ENCODE measurements around the gene CIAO3.

DNA sequence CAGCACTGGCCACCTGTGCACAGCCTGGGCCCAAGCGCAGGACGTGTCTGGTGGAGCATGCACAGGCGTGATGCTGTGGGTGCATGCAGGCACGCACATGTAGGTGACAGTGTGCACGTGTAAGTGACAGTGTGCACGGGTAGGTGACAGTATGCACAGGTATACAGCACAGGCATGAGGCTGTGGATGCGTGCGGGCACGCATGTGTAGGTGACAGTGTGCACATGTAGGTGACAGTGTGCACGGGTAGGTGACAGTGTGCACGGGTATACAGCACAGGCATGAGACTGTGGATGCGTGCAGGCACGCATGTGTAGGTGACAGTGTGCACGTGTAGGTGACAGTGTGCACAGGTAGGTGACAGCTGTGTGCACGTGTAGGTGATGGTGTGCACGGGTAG is 39.5 kb upstream of the CIAO3 start:
- no peak for TF ChIP-seq CTCF (IDR thresholded peaks at IDR 0.05)
- no peak for TF ChIP-seq POLR2A (IDR thresholded peaks at IDR 0.05)
